Gastroesophageal sphincter (tissue), 3 donors: ENCODE data around the gene QRSL1.

ENCODE experiments used
- CTCF ChIP-seq, 4 experiments: fragments of 200-600 bp in 2 of 4; fragments of 450-650 bp in 2 of 4; sonication (generic) in 1 of 4; IDR thresholded peaks; one replicate each; pipeline ENCODE4 v1.5.1; 2017 to 2019; ENCODE audit warnings: antibody characterized with exemption in 4 of 4, mild to moderate bottlenecking in 2 of 4, moderate library complexity in 2 of 4
- EP300 ChIP-seq: sonication (generic); formaldehyde crosslinking; IDR thresholded peaks from one replicate; pipeline ENCODE4 v1.6.1; 2017; ENCODE audit warnings: antibody characterized with exemption, mild to moderate bottlenecking
- POLR2A ChIP-seq, 2 donors: fragments of 450-650 bp; IDR thresholded peaks; one replicate each; pipeline ENCODE4 v1.6.1; 2017; ENCODE audit warnings: antibody characterized with exemption in 2 of 2, mild to moderate bottlenecking in 2 of 2, moderate library complexity in 1 of 2
- POLR2AphosphoS5 ChIP-seq: sonication (generic); formaldehyde crosslinking; IDR thresholded peaks from one replicate; pipeline ENCODE4 v1.6.1; 2017; ENCODE audit warnings: antibody characterized with exemption

- TF ChIP-seq POLR2A (IDR thresholded peaks at IDR 0.05) (no peak), CTCF (IDR thresholded peaks at IDR 0.05) (no peak), POLR2AphosphoS5 (no peak), EP300 (no peak)
Measured at GRCh38 chr6:106648651-106649308, 19.4 kb downstream of the QRSL1 start.
